SK-MEL-5 (cell line): ENCODE results near the gene NPAS2. TPM values are rescaled to one million over a fixed set of nuclear protein-coding genes. Genes with fewer than 3 reads are reported as not detected.

Experiments used
- DNase-seq: peaks from one replicate; pipeline ENCODE4 v3.0.0-alpha.2; 2016; ENCODE audit warnings: low read depth, low spot score
- in situ Hi-C: cut with HindIII; loops from 2 replicates; pipeline ENCODE4 v1.10.0; 2016; ENCODE audit warnings: low sequenced_read_pairs, high pct_unique_total_duplicates, low pct_unique_long_range_greater_than_20kb
- total RNA-seq: library from RNA; depleted of rRNA; stranded (reverse); fragments of >200 nt; shearing (Covaris generic); gene quantifications from 2 replicates; pipeline ENCODE4 v1.2.3, GENCODE V29; 2014

Gene NPAS2
- total RNA-seq, 1 experiment from 2014 or later: 45.0 TPM

DNA sequence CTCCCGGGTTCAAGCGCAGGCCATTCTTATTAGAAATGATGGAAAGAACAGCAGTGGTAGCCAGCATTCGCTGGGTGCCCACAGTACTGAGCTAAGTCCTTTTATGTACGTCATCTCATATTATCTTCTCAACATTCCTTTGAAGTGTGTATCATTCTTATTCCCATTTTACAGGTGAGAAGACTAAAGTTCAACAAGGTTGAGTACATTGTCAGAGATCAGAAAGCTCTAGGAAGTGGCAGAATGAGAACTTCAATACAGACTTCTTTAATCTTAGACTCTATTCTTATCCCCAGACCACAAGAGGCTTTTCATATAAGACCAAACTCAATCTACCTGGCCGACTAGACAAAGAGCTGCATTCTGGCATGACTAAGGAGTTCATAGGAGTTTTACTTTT, 86.7 kb downstream of the NPAS2 start:
- DNase-seq: no peak
- in situ Hi-C loops: no loop called here

DNA sequence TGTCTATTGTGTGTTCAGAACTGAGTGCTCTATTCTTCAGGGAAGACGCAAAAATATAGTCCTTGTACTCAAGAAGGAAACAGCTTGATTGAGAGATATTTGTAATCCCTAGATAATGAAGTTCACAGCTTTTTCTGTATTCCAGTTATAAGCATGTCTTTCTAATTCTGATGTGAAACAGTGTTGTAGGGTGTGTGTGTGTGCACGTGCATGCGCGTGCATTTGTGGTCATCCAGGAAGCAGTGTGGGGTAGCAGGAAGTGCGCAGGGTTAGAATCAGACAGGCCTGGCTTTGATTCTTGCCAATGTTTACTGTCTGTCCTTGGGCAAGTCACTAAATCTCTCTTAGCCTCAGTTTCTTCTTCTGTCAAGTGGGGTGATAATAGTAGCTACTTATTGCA, 87.9 kb downstream of the NPAS2 start:
- peak; percentile 47 for DNase-seq
- in situ Hi-C loops: no loop called here

DNA sequence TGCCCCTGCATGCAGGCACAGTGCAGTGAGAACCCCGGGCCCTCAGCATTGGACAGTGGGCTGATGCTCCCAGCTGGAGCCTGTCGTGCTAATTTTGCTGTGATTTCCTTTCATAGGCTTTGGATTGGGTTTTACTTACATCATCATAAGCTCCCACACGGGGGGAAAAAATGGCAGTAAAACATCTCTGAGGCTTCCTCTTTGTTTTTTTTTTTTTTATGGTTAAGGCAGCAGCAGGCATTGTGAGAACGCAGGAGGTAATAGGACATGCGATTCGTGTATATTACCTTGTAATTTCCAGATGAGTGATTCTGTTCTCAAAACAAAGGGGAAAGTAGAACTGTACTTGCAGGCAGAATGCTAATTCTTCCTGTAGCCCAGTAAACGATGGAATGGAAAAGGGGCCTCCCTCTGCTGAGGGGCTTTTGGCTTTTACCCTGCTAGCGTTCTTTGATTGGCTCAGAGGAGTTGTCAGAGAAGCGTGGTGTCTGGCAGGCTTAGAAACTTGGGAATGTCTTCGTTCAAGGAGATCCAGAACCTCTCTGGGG, 89.7 kb downstream of the NPAS2 start:
- in situ Hi-C loops: no loop called here

DNA sequence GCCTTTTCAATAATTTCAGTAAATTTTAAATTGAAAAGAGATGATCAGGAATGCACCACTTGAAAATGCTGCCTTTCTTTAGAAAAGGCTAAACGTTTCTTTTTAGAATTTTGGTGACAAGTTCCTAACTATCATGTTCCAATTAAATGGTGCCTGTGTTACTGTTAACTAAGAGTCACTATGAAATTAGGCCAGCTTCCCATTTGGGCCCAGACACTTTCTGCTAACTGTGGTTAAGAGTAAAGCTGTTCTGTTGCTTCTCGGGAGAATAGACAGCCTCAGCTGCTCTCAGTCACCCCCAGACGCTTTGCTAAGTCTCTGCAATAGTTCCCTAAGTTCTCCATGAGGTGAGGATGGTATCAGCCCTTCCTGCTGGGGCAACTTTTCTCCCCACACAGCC, 90.2 kb downstream of the NPAS2 start:
- in situ Hi-C loops: no loop called here
- no peak for DNase-seq

More for the DNA sequence above, 89.7 kb downstream of the NPAS2 start:
- no peak for DNase-seq

DNA sequence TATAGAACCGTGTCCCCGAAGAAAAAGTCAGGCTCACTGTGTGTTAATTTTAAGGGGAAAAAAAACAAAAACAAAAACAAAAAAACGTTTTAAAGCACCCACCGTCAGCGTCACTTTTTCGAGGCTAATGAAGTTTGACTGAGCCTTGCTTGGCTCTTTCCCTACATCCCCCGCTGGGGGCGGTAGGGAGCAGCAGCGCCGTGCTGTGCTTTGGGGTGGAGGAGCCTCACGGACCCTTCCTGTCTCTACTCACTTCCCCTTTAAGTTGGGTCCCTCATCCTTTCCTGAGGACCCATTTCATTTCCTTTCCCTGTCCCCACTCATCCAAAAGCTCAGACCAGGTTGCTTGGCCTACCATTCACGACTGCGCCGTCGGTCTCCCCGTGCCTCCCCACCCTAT, 99.4 kb downstream of the NPAS2 start:
- no peak for DNase-seq
- in situ Hi-C loops: no loop called here

DNA sequence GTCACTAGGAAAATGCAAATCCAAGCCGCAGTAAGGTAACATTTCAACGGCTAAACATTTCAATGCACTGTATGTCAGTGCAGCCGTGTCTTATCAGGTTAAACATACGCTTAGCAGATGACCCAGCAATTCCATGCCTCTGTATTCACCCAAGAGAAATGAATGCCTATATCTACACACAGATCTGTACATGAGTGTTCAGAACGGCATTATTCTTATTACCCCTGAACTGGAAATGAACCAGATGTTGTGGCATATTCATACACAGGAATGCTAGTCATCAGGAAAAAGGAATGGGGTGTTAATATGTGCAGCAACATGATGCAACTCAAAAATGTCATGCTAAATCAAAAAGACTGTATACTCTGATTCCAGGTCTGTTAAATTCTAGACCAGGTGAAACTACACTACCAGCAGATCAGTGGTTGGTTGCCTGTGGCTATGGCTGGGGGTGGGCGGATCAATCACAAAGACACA, 101.8 kb downstream of the NPAS2 start:
- no peak for DNase-seq
- in situ Hi-C loops: no loop called here

DNA sequence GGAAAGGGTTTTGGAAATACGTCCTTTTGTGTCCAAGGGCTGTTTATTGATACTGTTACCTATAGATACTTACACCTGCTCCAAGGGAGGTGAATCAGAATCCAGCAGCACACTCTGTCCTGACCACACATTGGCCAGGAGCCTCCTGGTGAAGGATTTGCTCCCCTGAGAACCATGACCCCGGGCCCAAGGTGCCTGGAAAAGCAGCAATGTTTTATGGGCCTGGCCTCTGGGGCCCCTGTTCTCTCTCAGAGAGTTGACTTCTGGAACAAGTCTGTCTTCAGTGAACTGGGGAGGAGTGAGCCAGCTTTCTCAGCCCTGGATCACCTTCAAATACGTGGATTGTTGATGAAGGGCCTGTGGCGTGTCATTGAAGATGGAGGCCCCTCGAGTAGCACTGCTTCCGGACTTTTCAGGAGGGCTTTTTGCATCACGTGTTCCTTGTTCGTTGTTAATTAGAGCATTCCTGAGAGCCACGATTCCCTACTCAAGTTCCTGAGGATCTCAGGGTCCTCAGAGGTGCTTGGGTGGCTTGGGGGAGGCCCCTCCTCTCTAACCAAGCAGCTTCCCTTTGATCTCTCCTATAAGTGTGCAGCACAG, 103.6 kb downstream of the NPAS2 start:
- no peak for DNase-seq

DNA sequence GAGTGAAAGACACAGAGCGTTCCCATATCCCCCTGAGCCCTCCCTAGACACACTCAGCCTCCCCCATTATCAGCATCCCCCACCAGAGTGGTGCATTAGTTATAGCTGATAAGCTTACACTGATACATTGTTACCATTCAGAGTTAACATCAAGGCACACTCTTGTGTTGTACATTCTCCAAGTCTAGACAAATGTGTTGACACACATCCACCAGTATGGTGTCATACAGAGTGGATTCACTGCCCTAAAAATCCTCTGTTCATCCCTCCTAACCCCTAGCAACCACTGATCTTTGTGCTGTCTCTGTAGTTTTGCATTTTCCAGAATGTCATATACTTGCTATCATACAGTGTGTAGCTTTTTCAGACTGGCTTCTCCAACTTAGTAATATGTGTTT, 104.2 kb downstream of the NPAS2 start:
- DNase-seq: no peak
- in situ Hi-C loops: no loop called here

More for the DNA sequence above, 103.6 kb downstream of the NPAS2 start:
- in situ Hi-C loops: no loop called here

DNA sequence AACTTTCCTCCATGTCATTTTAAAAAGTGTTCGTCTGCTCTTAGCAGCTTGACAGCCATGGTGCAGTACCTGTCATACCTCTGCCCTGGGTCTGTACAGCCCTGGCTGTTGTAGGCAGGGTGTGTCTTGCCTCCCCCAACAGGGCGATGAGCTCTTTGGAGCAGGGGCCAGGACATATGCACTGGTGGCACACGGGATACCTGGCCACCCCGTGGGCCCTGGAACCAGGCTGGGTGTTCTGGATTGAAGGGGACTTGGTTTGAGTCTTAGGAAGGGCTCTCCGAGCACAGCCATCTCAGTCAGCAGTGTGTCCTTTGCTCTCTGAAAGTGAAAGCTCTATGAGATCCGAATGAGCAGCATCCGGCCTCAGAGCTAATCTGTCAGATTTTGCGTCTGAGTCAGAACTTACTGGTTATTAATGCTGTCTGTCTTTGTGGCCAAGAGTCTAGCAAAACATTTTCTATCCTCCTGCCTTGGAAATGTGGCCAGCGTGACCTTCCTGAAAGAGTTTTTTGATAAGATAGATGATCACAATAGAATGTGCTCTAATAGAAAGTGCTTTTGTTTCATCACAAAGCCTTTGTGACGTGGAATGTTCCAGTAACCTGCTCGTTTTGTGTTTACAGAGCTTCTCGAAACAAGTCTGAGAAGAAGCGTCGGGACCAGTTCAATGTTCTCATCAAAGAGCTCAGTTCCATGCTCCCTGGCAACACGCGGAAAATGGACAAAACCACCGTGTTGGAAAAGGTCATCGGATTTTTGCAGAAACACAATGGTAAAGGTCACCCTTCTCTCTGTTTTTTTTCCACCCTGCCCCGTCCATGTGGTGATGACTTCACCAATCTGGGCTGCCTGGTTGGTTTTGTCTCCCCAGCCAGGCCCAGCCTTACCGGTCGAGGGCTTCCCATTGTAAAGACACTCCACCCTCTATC, 104.8 kb downstream of the NPAS2 start:
- in situ Hi-C loops: no loop called here
- peak; percentile 24 for DNase-seq

DNA sequence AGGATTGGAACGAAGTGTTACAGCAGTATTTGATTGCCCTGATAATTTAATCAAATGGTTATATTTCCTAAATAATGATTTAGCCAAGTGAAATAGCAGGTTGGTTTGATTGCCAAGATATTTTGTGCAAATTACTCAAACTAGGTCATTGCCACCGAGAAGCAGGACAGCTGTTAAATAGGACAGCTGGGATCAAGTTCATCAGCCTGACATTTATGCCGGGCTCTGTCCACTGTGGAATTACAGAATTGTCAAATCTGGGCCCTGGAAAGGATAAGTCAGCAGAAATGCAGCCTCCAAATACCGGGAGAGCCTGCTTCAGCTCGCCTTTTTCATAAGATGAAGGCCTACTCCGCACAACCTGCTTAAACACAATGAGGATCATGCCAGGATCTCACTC, 108.3 kb downstream of the NPAS2 start:
- DNase-seq: no peak
- in situ Hi-C loops: no loop called here

DNA sequence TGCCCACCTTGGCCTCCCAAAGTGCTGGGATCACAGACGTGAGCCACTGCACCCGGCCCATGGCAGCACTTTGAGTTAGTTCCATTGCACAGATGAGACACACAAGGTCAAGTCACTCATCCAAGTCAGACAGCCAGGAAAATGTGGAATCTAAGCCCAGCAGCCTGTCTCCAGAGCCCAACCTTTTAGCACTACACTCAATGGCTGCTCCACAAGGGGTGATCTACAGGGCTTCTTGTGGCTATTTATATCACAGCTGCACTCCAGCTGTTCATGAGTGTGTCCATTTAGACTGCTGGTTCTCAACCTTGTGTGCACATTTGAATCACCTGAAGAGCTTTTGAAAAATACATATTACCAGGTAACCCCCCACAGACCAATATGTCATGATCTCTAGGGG, 109.2 kb downstream of the NPAS2 start:
- in situ Hi-C loops: no loop called here
- DNase-seq: no peak

DNA sequence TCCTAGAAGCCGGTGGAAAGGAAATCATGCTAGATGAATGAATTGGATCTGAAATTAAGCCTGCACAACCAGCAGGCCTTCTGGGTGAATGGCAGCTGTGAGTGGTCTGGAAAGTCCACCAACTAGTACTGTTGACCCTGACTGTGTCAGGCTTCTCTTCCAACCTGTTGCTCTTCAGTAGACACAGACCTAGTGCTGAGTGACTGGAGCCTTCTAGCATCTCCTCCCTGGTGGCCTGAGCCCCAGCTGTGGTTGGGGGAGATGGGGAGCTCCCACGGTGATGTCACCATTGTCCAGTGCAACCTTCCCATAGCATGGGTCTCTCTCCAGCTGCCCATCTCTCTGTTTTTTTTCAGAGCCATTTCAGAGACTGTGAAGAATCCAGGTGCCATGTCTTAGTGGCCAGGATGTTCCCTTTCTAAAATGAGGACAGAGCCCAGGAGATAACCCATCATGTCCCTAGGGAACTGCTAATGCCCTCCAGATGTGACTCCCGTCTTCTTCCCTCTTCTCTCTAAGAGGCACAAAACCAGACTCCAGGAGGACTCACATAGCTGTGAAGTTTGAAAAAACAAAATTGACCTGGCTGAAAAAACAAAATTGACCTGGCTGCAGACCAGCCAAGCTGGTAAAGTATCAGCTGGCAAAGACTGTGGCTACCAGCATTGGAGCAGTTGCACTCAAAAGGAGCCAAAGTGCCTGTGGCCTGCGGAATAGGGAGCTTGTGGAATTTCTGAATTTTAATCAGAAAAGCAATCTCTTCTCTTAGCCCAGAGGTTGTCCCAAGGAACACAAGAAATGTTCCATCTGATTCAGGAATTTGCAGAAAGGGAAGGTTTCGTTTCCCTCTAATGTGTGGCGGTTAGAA, 114.8 kb downstream of the NPAS2 start:
- in situ Hi-C loops: no loop called here

DNA sequence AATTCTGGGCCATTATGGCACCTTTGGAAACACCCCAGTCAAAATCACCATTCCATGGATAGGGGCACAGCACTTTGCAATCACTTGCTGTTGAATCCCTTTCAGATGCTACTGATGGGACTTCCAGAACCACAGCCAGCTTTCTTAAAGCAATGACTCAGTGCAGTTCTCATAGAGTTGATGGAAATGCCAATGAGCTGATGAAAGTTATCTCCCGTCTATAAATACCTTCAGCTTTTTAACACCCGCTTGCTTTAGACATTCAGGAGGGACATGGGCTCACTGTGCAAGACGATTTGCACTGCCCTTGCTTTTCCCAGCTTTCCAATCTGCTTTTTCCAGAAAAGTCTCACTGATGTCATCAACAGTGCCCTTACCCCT, 115.4 kb downstream of the NPAS2 start:
- in situ Hi-C loops: no loop called here
- DNase-seq: no peak

More for the DNA sequence above, 114.8 kb downstream of the NPAS2 start:
- DNase-seq: no peak

DNA sequence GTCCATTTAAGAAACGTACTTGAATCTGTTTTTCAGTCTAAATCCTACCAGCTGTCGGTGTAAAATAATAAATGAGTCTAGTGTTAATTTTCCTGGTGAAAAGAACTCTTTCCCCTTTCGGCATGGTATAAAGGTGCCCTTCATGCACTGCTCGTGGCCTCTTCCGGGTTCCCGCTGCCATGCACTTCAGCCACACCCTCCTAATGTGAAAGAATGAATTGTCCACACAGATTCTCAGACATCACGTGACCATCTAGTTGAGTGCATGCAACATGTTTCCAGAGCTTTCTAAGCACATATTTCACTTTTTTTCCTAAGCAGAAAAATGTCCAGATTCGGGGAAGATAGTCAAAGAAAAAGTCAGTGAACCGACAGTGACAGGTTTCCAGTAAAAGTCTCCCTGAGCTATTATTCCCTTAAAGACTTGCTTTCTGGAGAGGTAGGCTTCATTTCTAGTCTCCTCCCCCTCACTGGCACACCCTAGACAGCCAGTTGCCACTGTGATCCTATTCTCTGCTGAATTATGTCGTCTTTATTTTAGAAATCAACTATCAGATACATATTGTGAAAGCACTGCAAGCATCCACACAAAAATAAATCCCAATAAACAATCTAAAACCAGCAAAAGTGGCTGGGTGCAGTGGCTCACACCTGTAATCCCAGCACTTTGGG, 116.3 kb downstream of the NPAS2 start:
- in situ Hi-C loops: no loop called here
- peak; percentile 80 for DNase-seq

DNA sequence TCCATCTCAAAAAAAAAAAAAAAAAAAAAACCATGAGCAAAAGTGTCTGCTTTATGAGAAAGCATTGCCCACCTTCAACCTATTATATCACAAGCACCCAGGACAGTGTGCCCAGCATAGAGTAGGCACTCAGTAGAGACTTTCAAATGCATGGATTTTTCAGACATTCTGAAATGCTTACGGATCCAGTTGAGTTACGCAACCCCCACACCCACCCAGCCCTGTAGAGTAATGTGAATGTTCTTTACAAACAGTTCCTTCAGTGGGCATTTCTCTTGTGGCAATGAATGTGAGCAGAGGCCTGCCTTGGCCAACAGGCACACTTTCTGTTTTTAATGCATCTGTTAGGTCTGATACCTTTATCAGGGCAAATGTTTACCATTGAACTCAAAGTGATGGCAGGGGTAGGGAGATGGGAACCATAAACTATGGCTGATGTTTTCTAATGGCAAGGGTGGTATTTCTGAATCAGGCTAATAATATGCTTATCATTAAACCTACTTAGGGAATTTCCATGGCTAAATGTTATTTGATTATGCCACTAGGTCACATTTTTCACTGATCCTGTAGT, 117.1 kb downstream of the NPAS2 start:
- DNase-seq: no peak

DNA sequence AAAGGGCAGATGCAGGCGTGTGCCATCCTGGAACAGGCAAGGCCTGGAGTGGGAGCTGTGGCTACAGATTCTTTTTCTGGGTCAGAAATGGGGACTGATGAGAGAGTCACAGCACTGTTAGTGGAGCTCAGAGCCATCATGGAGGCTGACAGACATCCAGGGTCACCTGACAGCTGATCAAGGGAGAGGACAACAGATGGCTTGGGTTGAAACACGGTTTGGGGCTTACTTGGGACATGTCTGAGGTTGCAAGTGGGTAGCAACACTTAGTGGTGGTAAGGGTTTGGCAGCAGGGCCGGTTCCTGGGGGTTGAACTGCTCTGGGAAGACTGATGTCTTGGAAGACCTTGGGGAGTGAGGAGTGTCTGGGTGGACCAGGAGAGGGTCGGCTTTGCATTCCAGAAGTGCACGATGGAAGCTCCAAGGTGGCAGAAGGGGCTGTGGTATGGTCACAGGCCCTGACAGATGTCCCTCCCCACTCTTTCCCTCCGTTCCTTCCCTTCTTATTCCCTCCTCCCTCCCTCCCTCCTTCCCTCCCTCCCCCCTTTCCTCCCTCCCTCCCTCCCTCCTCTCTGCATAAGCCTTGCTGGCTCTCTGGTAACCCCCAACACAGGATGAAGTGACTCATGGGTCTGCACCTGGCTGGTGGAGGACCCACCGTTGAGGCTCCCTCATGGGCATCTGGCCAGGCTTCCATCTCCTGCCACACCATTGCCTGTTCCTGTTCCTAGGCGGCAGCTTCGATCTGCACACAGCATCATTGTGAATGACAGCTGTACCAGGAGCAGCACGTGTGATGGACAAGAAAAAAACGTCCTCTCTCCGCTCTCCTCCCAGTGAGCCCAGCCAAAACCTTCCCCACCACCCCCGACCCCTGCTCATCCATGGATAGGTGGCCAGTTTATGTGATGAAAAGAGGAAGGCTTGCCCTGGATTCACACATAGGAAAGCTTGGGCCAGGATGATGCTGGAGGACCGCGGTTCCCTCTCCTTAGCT, 118.4 kb downstream of the NPAS2 start:
- in situ Hi-C loops: no loop called here
- DNase-seq: no peak

More for the DNA sequence above, 117.1 kb downstream of the NPAS2 start:
- in situ Hi-C loops: no loop called here
